Measurements from ENCODE around the gene CXCL17.

Gene CXCL17

DNA sequence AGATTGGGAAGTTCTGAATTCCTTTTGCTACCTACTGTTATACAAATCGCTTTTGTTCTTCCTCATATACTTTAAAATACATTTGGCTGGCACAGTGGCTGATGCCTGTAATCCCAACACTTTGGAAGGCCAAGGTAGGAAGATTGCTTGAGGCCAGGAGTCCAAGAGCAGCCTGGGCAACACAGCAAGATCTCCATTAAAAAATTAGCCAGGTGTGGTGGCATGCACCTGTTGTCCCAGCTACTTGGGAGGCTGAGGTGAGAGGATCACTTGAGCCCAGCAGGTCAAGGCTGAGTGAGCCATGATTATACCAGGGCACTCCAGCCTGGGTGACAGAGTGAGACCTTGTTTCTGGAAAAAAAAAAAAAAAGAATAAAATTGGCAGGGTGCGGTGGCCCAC is 34.4 kb upstream of the CXCL17 start:
- Histone ChIP-seq H3K36me3 (ENCODE audit: control insufficient read depth, insufficient read depth, low read length) (no peaks in the 10 kb centered on the region), H3K4me3 (ENCODE audit: insufficient read depth, low read depth, low read length, poor library complexity, severe bottlenecking) (no peak overlapping the region), H3K27ac (ENCODE audit: insufficient read depth, low read length, poor library complexity, severe bottlenecking) (no peak overlapping the region), H3K9me3 (ENCODE audit: control insufficient read depth, low read length) (no peaks in the 10 kb centered on the region), H3K27me3 (replicated peaks; ENCODE audit: control insufficient read depth, insufficient read depth, low read length, poor library complexity, severe bottlenecking) (no peaks in the 10 kb centered on the region), H3K4me1 (ENCODE audit: control insufficient read depth, insufficient read depth, low read length, poor library complexity, severe bottlenecking) (peaks cover 8% of the 10 kb centered on the region)
- no peak for DNase-seq

DNA sequence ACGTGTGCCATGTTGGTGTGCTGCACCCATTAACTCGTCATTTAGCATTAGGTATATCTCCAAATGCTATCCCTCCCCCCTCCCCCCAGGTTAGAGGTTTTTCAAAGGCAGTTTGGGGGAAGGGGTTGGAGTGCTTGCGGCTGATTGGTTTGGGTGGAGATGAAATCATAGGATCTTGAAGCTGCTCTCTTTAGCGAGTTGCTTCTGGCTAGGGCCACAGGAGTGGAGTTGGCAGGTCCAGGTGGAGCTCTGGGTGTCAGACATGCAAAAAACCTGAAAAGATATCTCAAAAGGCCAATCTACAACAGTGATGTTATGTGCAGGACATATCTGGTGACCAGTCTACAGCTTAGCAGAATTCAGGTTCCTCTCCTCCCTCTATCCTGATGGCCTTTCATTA is 32.6 kb upstream of the CXCL17 start:
- Histone ChIP-seq H3K27ac (ENCODE audit: insufficient read depth, low read length, poor library complexity, severe bottlenecking) (no peak overlapping the region), H3K27me3 (replicated peaks; ENCODE audit: control insufficient read depth, insufficient read depth, low read length, poor library complexity, severe bottlenecking) (no peaks in the 10 kb centered on the region), H3K4me3 (ENCODE audit: insufficient read depth, low read depth, low read length, poor library complexity, severe bottlenecking) (no peak overlapping the region), H3K9me3 (ENCODE audit: control insufficient read depth, low read length) (no peaks in the 10 kb centered on the region), H3K36me3 (ENCODE audit: control insufficient read depth, insufficient read depth, low read length) (no peaks in the 10 kb centered on the region), H3K4me1 (ENCODE audit: control insufficient read depth, insufficient read depth, low read length, poor library complexity, severe bottlenecking) (no peaks in the 10 kb centered on the region)
- DNase-seq: no peak

DNA sequence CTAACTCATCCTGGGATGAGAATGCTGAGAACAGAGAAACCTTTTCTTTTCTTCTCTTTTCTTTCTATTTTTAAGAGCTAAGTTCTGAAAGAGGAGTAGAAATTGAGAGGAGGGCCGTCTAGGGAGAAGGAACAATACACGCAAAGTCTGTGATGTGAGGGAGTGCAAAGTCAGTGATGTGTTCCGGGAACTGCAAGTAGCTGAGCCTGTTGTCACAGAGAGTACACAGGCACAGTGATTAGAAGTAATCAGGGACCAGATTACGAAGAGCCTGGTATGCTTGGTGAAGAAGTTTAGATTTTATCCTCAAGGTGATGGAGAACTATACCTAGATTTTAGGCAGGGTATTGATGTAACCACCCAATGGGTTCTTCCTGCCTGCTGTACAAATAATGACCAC is 32.0 kb upstream of the CXCL17 start:
- Histone ChIP-seq H3K27me3 (replicated peaks; ENCODE audit: control insufficient read depth, insufficient read depth, low read length, poor library complexity, severe bottlenecking) (no peaks in the 10 kb centered on the region), H3K4me1 (ENCODE audit: control insufficient read depth, insufficient read depth, low read length, poor library complexity, severe bottlenecking) (no peaks in the 10 kb centered on the region), H3K27ac (ENCODE audit: insufficient read depth, low read length, poor library complexity, severe bottlenecking) (no peak overlapping the region), H3K36me3 (ENCODE audit: control insufficient read depth, insufficient read depth, low read length) (no peaks in the 10 kb centered on the region), H3K9me3 (ENCODE audit: control insufficient read depth, low read length) (no peaks in the 10 kb centered on the region), H3K4me3 (ENCODE audit: insufficient read depth, low read depth, low read length, poor library complexity, severe bottlenecking) (no peak overlapping the region)
- DNase-seq: no peak

DNA sequence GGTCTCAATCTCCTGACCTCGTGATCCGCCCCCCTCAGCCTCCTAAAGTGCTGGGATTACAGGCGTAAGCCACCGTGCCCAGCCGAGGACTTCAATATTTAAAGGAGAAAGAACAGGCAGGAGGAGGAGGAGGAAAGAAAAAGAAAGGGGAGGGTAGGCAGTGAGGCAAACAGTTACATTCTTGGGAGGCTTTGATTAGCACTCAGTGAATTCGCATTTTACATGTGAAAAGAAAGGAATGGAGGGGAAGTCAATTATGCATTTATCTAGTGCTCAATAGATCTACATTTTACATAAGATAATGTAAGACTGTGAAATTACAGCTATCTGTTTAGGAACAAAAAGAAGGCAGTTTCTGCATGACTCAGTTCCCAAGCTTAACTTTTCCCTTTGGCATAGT is 30.9 kb upstream of the CXCL17 start:
- H3K4me3 ChIP-seq (ENCODE audit: insufficient read depth, low read depth, low read length, poor library complexity, severe bottlenecking): no peak overlapping the region
- DNase-seq: no peak
- no peak overlapping the region for H3K27ac ChIP-seq (ENCODE audit: insufficient read depth, low read length, poor library complexity, severe bottlenecking)
- H3K27me3 ChIP-seq (replicated peaks; ENCODE audit: control insufficient read depth, insufficient read depth, low read length, poor library complexity, severe bottlenecking): no peaks in the 10 kb centered on the region
- no peaks in the 10 kb centered on the region for H3K4me1 ChIP-seq (ENCODE audit: control insufficient read depth, insufficient read depth, low read length, poor library complexity, severe bottlenecking)
- no peaks in the 10 kb centered on the region for H3K9me3 ChIP-seq (ENCODE audit: control insufficient read depth, low read length)
- H3K36me3 ChIP-seq (ENCODE audit: control insufficient read depth, insufficient read depth, low read length): no peaks in the 10 kb centered on the region

DNA sequence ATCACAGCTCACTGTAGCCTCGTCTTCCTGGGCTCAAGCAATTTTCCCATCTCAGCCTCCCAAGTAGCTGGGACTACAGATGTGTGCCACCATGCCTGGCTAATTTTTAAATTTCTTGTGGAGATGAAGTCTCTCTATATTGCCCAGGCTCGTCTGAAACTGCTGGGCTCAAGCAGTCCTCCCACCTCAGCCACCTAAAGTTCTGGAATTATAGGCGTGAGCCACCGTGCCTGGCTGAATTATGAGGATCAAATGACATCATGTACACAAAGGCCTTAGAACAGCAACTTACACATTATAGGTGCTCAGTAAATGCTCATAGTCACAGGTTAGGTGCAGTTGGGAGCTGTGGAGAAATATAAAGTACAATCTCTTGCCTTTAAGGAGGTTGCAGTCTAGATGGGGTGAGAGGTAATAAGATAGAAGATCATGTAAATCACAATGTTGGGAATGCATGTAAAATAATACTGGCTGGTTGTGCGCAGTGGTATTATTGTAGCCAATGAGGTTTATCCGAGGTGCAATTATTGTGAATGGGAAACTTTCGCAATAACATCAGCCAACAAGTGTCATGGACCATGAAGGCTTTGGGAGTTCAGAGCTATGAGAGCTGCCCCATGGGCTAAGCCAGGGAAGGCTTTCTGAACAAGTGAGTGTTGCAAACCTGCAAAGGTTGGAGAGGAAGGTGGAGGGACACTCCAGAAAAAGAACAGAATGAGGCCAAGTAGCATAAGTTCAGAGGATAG is 29.8 kb upstream of the CXCL17 start:
- H3K27me3 ChIP-seq (replicated peaks; ENCODE audit: control insufficient read depth, insufficient read depth, low read length, poor library complexity, severe bottlenecking): no peaks in the 10 kb centered on the region
- H3K4me1 ChIP-seq (ENCODE audit: control insufficient read depth, insufficient read depth, low read length, poor library complexity, severe bottlenecking): no peaks in the 10 kb centered on the region
- no peak overlapping the region for H3K27ac ChIP-seq (ENCODE audit: insufficient read depth, low read length, poor library complexity, severe bottlenecking)
- no peaks in the 10 kb centered on the region for H3K9me3 ChIP-seq (ENCODE audit: control insufficient read depth, low read length)
- H3K4me3 ChIP-seq (ENCODE audit: insufficient read depth, low read depth, low read length, poor library complexity, severe bottlenecking): no peak overlapping the region
- no peaks in the 10 kb centered on the region for H3K36me3 ChIP-seq (ENCODE audit: control insufficient read depth, insufficient read depth, low read length)
- no peak for DNase-seq

DNA sequence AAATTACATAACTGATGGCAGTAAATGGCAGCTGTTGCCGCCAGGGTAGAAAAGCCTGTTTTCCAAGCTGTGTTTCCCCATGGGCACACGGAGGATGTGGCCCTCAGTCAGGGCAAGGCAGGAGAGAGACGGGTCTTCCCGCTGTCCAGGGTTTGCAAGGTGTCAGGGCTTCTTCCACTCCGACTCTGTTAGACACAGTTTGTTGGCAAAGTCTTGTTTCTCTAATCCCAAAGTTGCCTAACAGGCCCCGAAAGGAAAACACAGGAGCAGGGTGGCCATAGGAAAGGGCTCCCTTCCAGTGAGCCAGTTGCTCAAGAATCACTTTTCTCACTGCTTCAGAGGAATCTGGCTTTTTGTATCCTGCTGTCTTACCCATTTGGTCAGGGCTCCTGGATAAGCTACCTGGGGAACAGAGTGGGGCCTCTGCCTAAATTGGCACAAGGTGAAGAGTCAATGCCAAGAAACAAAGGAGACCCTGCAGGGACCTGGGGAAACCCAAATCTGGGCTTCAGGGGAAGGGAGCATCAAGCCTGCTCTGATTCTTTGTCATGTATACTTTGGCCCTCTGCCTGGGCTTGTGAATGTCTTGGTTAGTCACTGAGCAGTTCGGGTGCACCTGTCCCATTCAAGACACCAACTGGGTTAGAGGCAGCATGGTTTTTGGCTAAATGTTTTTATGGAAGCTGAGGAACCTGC is 29.0 kb upstream of the CXCL17 start:
- DNase-seq: no peak
- Histone ChIP-seq H3K9me3 (ENCODE audit: control insufficient read depth, low read length) (no peaks in the 10 kb centered on the region), H3K4me3 (ENCODE audit: insufficient read depth, low read depth, low read length, poor library complexity, severe bottlenecking) (no peak overlapping the region), H3K36me3 (ENCODE audit: control insufficient read depth, insufficient read depth, low read length) (no peaks in the 10 kb centered on the region), H3K27ac (ENCODE audit: insufficient read depth, low read length, poor library complexity, severe bottlenecking) (no peak overlapping the region), H3K4me1 (ENCODE audit: control insufficient read depth, insufficient read depth, low read length, poor library complexity, severe bottlenecking) (no peaks in the 10 kb centered on the region), H3K27me3 (replicated peaks; ENCODE audit: control insufficient read depth, insufficient read depth, low read length, poor library complexity, severe bottlenecking) (no peaks in the 10 kb centered on the region)

DNA sequence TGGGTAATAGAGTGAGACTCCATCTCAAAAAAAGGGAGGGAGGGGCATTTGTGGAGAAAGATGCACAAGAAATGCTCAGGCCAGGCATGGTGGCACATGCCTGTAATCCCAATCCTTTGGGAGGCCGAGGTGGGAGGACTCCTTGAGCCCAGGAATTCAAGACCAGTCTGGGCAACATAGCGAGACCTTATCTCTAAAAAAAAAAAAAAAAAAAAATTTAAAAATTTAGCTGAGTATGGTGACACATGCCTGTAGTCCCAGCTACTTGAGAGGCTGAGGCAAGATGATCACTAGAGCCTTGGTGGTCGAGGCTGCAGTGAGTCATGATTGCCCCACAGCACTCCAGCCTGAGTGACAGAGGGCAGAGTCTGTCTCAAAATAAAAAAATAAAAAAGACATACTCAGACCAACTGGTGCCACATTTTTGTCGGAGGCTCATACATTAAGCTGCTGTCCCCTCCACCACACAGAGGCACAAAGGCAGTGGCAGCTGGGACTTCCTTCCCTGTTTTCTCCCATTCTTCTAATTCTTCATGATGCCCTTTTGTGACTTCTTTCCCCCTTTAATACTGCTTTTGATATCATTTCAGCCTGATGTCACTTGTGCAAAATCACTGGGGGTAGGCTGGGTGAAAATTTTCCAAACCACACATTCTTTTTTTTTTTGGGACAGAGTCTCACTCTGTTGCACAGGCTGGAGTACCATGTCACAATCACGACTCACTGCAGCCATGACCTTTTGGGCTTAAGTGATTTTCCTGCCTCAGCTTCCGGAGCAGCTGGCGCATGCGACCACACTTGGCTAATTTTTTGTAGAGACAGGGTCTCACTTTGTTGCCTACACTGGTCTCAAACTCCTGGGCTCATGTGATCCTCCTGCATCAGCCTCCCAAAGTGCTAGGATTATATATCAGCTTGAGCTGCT is 26.8 kb upstream of the CXCL17 start:
- H3K9me3 ChIP-seq (ENCODE audit: control insufficient read depth, low read length): no peaks in the 10 kb centered on the region
- DNase-seq: no peak
- H3K36me3 ChIP-seq (ENCODE audit: control insufficient read depth, insufficient read depth, low read length): no peaks in the 10 kb centered on the region
- no peaks in the 10 kb centered on the region for H3K27me3 ChIP-seq (replicated peaks; ENCODE audit: control insufficient read depth, insufficient read depth, low read length, poor library complexity, severe bottlenecking)
- H3K27ac ChIP-seq (ENCODE audit: insufficient read depth, low read length, poor library complexity, severe bottlenecking): no peak overlapping the region
- H3K4me1 ChIP-seq (ENCODE audit: control insufficient read depth, insufficient read depth, low read length, poor library complexity, severe bottlenecking): no peaks in the 10 kb centered on the region
- no peak overlapping the region for H3K4me3 ChIP-seq (ENCODE audit: insufficient read depth, low read depth, low read length, poor library complexity, severe bottlenecking)

DNA sequence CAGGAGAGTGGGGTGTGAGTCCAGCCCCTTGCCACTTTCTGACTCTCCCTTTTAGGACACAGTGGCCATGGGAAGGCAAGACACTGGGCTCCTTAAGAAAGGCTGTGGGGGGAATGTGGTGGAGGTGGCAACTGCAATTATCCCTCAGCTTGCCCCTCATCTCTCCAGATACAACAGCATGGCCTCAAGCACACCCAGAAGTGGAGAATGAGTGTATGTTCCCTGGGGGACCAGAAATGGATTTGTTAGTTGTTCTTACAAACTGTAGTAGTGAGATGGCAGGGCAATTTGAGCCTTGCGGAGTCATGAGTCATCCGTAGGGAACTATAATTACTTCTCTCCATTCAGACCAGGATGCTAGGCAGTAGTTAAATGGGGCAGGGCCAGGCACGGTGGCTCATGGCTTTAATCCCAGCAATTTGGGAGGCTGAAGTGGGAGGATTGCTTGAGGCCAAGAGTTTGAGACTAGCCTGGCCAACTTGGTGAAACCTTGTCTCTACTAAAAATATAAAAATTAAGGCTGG is 25.6 kb upstream of the CXCL17 start:
- no peak overlapping the region for H3K27ac ChIP-seq (ENCODE audit: insufficient read depth, low read length, poor library complexity, severe bottlenecking)
- H3K27me3 ChIP-seq (replicated peaks; ENCODE audit: control insufficient read depth, insufficient read depth, low read length, poor library complexity, severe bottlenecking): no peaks in the 10 kb centered on the region
- no peak overlapping the region for H3K4me3 ChIP-seq (ENCODE audit: insufficient read depth, low read depth, low read length, poor library complexity, severe bottlenecking)
- H3K4me1 ChIP-seq (ENCODE audit: control insufficient read depth, insufficient read depth, low read length, poor library complexity, severe bottlenecking): no peaks in the 10 kb centered on the region
- no peaks in the 10 kb centered on the region for H3K36me3 ChIP-seq (ENCODE audit: control insufficient read depth, insufficient read depth, low read length)
- no peaks in the 10 kb centered on the region for H3K9me3 ChIP-seq (ENCODE audit: control insufficient read depth, low read length)
- DNase-seq: no peak

DNA sequence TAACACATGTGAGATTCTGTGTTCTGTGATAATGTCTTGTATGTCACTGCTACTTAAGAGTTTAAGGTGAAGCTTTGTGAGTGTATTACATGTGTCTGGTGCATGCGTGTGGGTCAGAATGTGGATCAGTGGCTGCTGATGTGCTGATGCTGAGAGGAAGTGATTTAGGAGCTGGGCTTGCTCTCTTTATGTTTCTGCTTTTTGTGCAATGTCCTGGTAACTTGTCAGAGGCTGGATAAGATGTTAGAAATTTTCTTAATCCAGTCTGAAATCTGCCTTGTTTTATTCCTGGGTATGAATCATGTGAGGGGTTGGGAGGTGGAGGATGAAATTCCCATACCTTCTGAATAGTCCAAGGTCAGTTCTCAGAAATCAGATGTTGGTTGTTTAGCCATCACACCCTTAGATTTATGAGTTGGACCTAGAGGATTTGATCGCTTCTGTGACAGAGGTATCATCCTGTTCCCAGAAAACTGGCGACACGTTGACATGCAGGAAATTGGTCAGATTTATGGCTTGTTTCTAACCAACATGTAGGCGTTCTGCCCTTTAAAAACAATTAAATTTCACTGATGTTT is 24.5 kb upstream of the CXCL17 start:
- Histone ChIP-seq H3K27ac (ENCODE audit: insufficient read depth, low read length, poor library complexity, severe bottlenecking) (no peak overlapping the region), H3K4me1 (ENCODE audit: control insufficient read depth, insufficient read depth, low read length, poor library complexity, severe bottlenecking) (no peaks in the 10 kb centered on the region), H3K4me3 (ENCODE audit: insufficient read depth, low read depth, low read length, poor library complexity, severe bottlenecking) (no peak overlapping the region), H3K9me3 (ENCODE audit: control insufficient read depth, low read length) (no peaks in the 10 kb centered on the region), H3K36me3 (ENCODE audit: control insufficient read depth, insufficient read depth, low read length) (no peaks in the 10 kb centered on the region), H3K27me3 (replicated peaks; ENCODE audit: control insufficient read depth, insufficient read depth, low read length, poor library complexity, severe bottlenecking) (no peaks in the 10 kb centered on the region)
- no peak for DNase-seq

Data from effector memory CD4-positive, alpha-beta T cell (primary cell).